ENCODE data around the gene C8B. TPM values are rescaled to one million over a fixed set of nuclear protein-coding genes. Genes with fewer than 3 reads are reported as not detected.

Gene C8B
- total RNA-seq, 2 experiments from 2014 or later, result not detected

- Mint-ChIP-seq H3K9me3 (no peaks in the 10 kb centered on the region), H3K27me3 (peaks cover 6% of the 10 kb centered on the region), H3K4me1 (ENCODE audit: low read depth) (no peaks in the 10 kb centered on the region), H3K4me3 (no peak overlapping the region), H3K27ac (no peak overlapping the region), H3K36me3 (no peaks in the 10 kb centered on the region)
- intact Hi-C loops (cut with micrococcal nuclease), result no loop called here
- POLR2A ChIA-PET, result no interaction called here
- CTCF ChIA-PET, result no interaction called here
- DNase-seq, result no peak
Observed at GRCh38 chr1:56903778-56904177, 62.0 kb downstream of the C8B start.

GRCh38 chr1:56901716-56902115 lies 64.1 kb downstream of the C8B start:
- intact Hi-C loops (cut with micrococcal nuclease), result no loop called here
- H3K4me1 Mint-ChIP-seq (ENCODE audit: low read depth), result no peaks in the 10 kb centered on the region
- ChIA-PET CTCF (no interaction called here), POLR2A (no interaction called here)
- no peak overlapping the region for H3K4me3 Mint-ChIP-seq
- H3K36me3 Mint-ChIP-seq, result no peaks in the 10 kb centered on the region
- H3K27ac Mint-ChIP-seq, result no peak overlapping the region
- no peak for DNase-seq
- no peaks in the 10 kb centered on the region for H3K9me3 Mint-ChIP-seq
- peaks cover 6% of the 10 kb centered on the region for H3K27me3 Mint-ChIP-seq

GRCh38 chr1:56898879-56899278 lies 66.9 kb downstream of the C8B start:
- intact Hi-C loops (cut with micrococcal nuclease), result no loop called here
- no peaks in the 10 kb centered on the region for H3K4me1 Mint-ChIP-seq (ENCODE audit: low read depth)
- no peaks in the 10 kb centered on the region for H3K9me3 Mint-ChIP-seq
- CTCF ChIA-PET, result no interaction called here
- peaks cover 2% of the 10 kb centered on the region for H3K27me3 Mint-ChIP-seq
- no peak for DNase-seq
- no peak overlapping the region for H3K4me3 Mint-ChIP-seq
- POLR2A ChIA-PET, result no interaction called here
- no peak overlapping the region for H3K27ac Mint-ChIP-seq
- H3K36me3 Mint-ChIP-seq, result no peaks in the 10 kb centered on the region

- DNase-seq, result no peak
- H3K36me3 Mint-ChIP-seq, result no peaks in the 10 kb centered on the region
- H3K4me1 Mint-ChIP-seq (ENCODE audit: low read depth), result no peaks in the 10 kb centered on the region
- no peak overlapping the region for H3K4me3 Mint-ChIP-seq
- ChIA-PET POLR2A (no interaction called here), CTCF (no interaction called here)
- H3K27me3 Mint-ChIP-seq, result no peaks in the 10 kb centered on the region
- H3K9me3 Mint-ChIP-seq, result no peaks in the 10 kb centered on the region
- no peak overlapping the region for H3K27ac Mint-ChIP-seq
- intact Hi-C loops (cut with micrococcal nuclease), result no loop called here
Observed at GRCh38 chr1:56898005-56898373, 67.8 kb downstream of the C8B start.

GRCh38 chr1:56897150-56898004 lies 68.4 kb downstream of the C8B start:
- ChIA-PET POLR2A (no interaction called here), CTCF (no interaction called here)
- Mint-ChIP-seq H3K9me3 (no peaks in the 10 kb centered on the region), H3K4me1 (ENCODE audit: low read depth) (no peaks in the 10 kb centered on the region), H3K27ac (no peak overlapping the region), H3K36me3 (no peaks in the 10 kb centered on the region), H3K4me3 (no peak overlapping the region), H3K27me3 (no peaks in the 10 kb centered on the region)
- DNase-seq, result no peak
- intact Hi-C loops (cut with micrococcal nuclease), result no loop called here

GRCh38 chr1:56894014-56894413 lies 71.8 kb downstream of the C8B start:
- CTCF ChIA-PET, result interaction anchor here (1.2 kb wide), 1 partner anchor 73 kb away, joined by 3 read pairs; no protein-coding TSS in a partner anchor
- Mint-ChIP-seq H3K36me3 (no peaks in the 10 kb centered on the region), H3K9me3 (no peaks in the 10 kb centered on the region), H3K27me3 (no peaks in the 10 kb centered on the region), H3K27ac (no peak overlapping the region), H3K4me1 (ENCODE audit: low read depth) (no peaks in the 10 kb centered on the region), H3K4me3 (no peak overlapping the region)
- DNase-seq, result no peak
- intact Hi-C loops (cut with micrococcal nuclease), result no loop called here
- POLR2A ChIA-PET, result no interaction called here

- H3K4me1 Mint-ChIP-seq (ENCODE audit: low read depth), result no peaks in the 10 kb centered on the region
- CTCF ChIA-PET, result no interaction called here
- no peak overlapping the region for H3K27ac Mint-ChIP-seq
- intact Hi-C loops (cut with micrococcal nuclease), result no loop called here
- no peaks in the 10 kb centered on the region for H3K9me3 Mint-ChIP-seq
- H3K4me3 Mint-ChIP-seq, result no peak overlapping the region
- H3K36me3 Mint-ChIP-seq, result no peaks in the 10 kb centered on the region
- no peak for DNase-seq
- H3K27me3 Mint-ChIP-seq, result no peaks in the 10 kb centered on the region
- POLR2A ChIA-PET, result no interaction called here
Observed at GRCh38 chr1:56890229-56890628, 75.6 kb downstream of the C8B start.

- H3K27ac Mint-ChIP-seq, result no peak overlapping the region
- POLR2A ChIA-PET, result no interaction called here
- CTCF ChIA-PET, result no interaction called here
- H3K36me3 Mint-ChIP-seq, result no peaks in the 10 kb centered on the region
- intact Hi-C loops (cut with micrococcal nuclease), result no loop called here
- H3K27me3 Mint-ChIP-seq, result no peaks in the 10 kb centered on the region
- DNase-seq, result no peak
- H3K4me3 Mint-ChIP-seq, result no peak overlapping the region
- H3K4me1 Mint-ChIP-seq (ENCODE audit: low read depth), result no peaks in the 10 kb centered on the region
- no peaks in the 10 kb centered on the region for H3K9me3 Mint-ChIP-seq
Observed at GRCh38 chr1:56881417-56881816, 84.4 kb downstream of the C8B start.

- ChIA-PET POLR2A (no interaction called here), CTCF (no interaction called here)
- Mint-ChIP-seq H3K27me3 (no peaks in the 10 kb centered on the region), H3K36me3 (no peaks in the 10 kb centered on the region), H3K4me1 (ENCODE audit: low read depth) (no peaks in the 10 kb centered on the region), H3K4me3 (no peak overlapping the region), H3K27ac (no peak overlapping the region), H3K9me3 (no peaks in the 10 kb centered on the region)
- intact Hi-C loops (cut with micrococcal nuclease), result no loop called here
- no peak for DNase-seq
Observed at GRCh38 chr1:56880774-56881173, 85.0 kb downstream of the C8B start.

Other genes with a start within 250 kb of the C8B start
- gene FYB2, start 146.6 kb downstream of the C8B start, total RNA-seq, result not detected
- gene C8A, start 111.2 kb downstream of the C8B start, total RNA-seq, result not detected

Measured in activated CD4-positive, alpha-beta memory T cell treated with anti-CD3 and anti-CD28 coated beads for 36 hours (primary cell).